Loucy (cell line): ENCODE data around the gene KRT14.

Source experiments
- H2AFZ ChIP-seq: fragments of 200-600 bp; sonication (generic); 2 replicates; pipeline ENCODE4 v1.6.0; 2016; ENCODE audit warnings: antibody characterized with exemption, mild to moderate bottlenecking, low read length, moderate library complexity
- H3F3A ChIP-seq: fragments of 200-600 bp; 2 replicates; pipeline ENCODE4 v1.6.0; 2016; ENCODE audit warnings: antibody characterized with exemption, low read depth, mild to moderate bottlenecking
- H3K27me3 ChIP-seq: fragments of 200-600 bp; sonication (generic); 2 replicates; pipeline ENCODE4 v1.6.1; 2014; ENCODE audit warnings: low read length, mild to moderate bottlenecking; ENCODE audit not compliant: insufficient read depth, poor library complexity, severe bottlenecking
- H3K36me3 ChIP-seq: fragments of 200-600 bp; sonication (generic); 2 replicates; pipeline ENCODE4 v1.6.1; 2016; ENCODE audit warnings: low read length; ENCODE audit not compliant: insufficient read depth
- H3K4me1 ChIP-seq: fragments of 200-600 bp; sonication (generic); 2 replicates; pipeline ENCODE4 v1.5.1; 2014; ENCODE audit warnings: low read length, mild to moderate bottlenecking; ENCODE audit not compliant: insufficient read depth, poor library complexity, severe bottlenecking
- H3K4me2 ChIP-seq: fragments of 200-600 bp; sonication (generic); 2 replicates; pipeline ENCODE4 v1.6.0; 2014; ENCODE audit warnings: antibody characterized with exemption, low read length, low read depth, mild to moderate bottlenecking; ENCODE audit not compliant: poor library complexity, severe bottlenecking
- H3K4me3 ChIP-seq: fragments of 200-600 bp; sonication (generic); 2 replicates; pipeline ENCODE4 v1.5.1; 2014; ENCODE audit warnings: low read length, mild to moderate bottlenecking, mixed read lengths; ENCODE audit not compliant: poor library complexity, severe bottlenecking
- H3K79me2 ChIP-seq: fragments of 200-600 bp; sonication (generic); 2 replicates; pipeline ENCODE4 v1.6.1; 2014; ENCODE audit warnings: low read length; ENCODE audit not compliant: insufficient read depth
- H3K9ac ChIP-seq: fragments of 200-600 bp; sonication (generic); 2 replicates; pipeline ENCODE4 v1.6.0; 2014; ENCODE audit warnings: mild to moderate bottlenecking, low read depth, low read length, moderate library complexity; ENCODE audit not compliant: poor library complexity, severe bottlenecking
- H3K9me2 ChIP-seq: fragments of 200-600 bp; sonication (generic); replicated peaks from 2 replicates; pipeline ENCODE4 v1.6.1; 2016; ENCODE audit warnings: low read depth, low read length, mixed read lengths
- H3K9me3 ChIP-seq: fragments of 200-600 bp; sonication (generic); 2 replicates; pipeline ENCODE4 v1.6.1; 2014; ENCODE audit warnings: mild to moderate bottlenecking, antibody characterized with exemption, low read length, low read depth; ENCODE audit not compliant: insufficient read depth
- H4K20me1 ChIP-seq: fragments of 200-600 bp; sonication (generic); 2 replicates; pipeline ENCODE4 v1.6.0; 2014; ENCODE audit warnings: antibody characterized with exemption, low read length, mild to moderate bottlenecking; ENCODE audit not compliant: insufficient read depth, poor library complexity, severe bottlenecking
- CTCF ChIP-seq: fragments of 200-600 bp; sonication (generic); conservative IDR thresholded peaks from 2 replicates; pipeline ENCODE4 v1.5.1; 2014; ENCODE audit warnings: mild to moderate bottlenecking, antibody characterized with exemption, low read length
- EZH2phosphoT487 ChIP-seq: fragments of 200-600 bp; IDR thresholded peaks from 2 replicates; pipeline ENCODE4 v1.6.1; 2018; ENCODE audit warnings: antibody characterized with exemption, mild to moderate bottlenecking, moderate library complexity, borderline replicate concordance

Gene KRT14

GRCh38 chr17:41553987-41554680 lies 32.6 kb downstream of the KRT14 start:
- Histone ChIP-seq H3K36me3 (no peaks in the 10 kb centered on the region), H3K9me3 (no peaks in the 10 kb centered on the region), H3K27me3 (peaks cover 6% of the 10 kb centered on the region), H4K20me1 (no peaks in the 10 kb centered on the region), H3K4me2 (no peak overlapping the region), H3F3A (no peaks in the 10 kb centered on the region), H3K9me2 (no peaks in the 10 kb centered on the region), H3K4me3 (no peak overlapping the region), H3K79me2 (no peaks in the 10 kb centered on the region), H3K9ac (no peak overlapping the region), H3K4me1 (no peaks in the 10 kb centered on the region), H2AFZ (peak overlapping the region; percentile 33; the same call in 1 of the 2 replicates)
- TF ChIP-seq CTCF (no peak), EZH2phosphoT487 (no peak)

- Histone ChIP-seq H3K79me2 (no peaks in the 10 kb centered on the region), H3K9me2 (no peaks in the 10 kb centered on the region), H4K20me1 (no peaks in the 10 kb centered on the region), H3K4me3 (no peak overlapping the region), H3K9me3 (no peaks in the 10 kb centered on the region), H3K9ac (no peak overlapping the region), H3K36me3 (no peaks in the 10 kb centered on the region), H3K4me2 (no peak overlapping the region), H2AFZ (no peak overlapping the region), H3F3A (no peaks in the 10 kb centered on the region), H3K27me3 (peaks cover under 1% of the 10 kb centered on the region), H3K4me1 (no peaks in the 10 kb centered on the region)
- TF ChIP-seq CTCF, result no peak
- TF ChIP-seq EZH2phosphoT487, result no peak
Observed at GRCh38 chr17:41553176-41553575, 33.5 kb downstream of the KRT14 start.

- Histone ChIP-seq H3K4me3 (no peak overlapping the region), H3K27me3 (no peaks in the 10 kb centered on the region), H3K9ac (no peak overlapping the region), H3F3A (no peaks in the 10 kb centered on the region), H3K79me2 (no peaks in the 10 kb centered on the region), H3K9me2 (no peaks in the 10 kb centered on the region), H3K4me2 (no peak overlapping the region), H2AFZ (no peak overlapping the region), H3K9me3 (no peaks in the 10 kb centered on the region), H4K20me1 (no peaks in the 10 kb centered on the region), H3K4me1 (no peaks in the 10 kb centered on the region), H3K36me3 (no peaks in the 10 kb centered on the region)
- TF ChIP-seq EZH2phosphoT487 (no peak), CTCF (no peak)
Observed at GRCh38 chr17:41552455-41552854, 34.2 kb downstream of the KRT14 start.
